COR-L47 (cell line): ENCODE results near the gene PPP1R3D.
"Not testable (repeated sequence)": the region's sequence is repeated elsewhere in the genome, so short reads cannot be mapped to it uniquely, and the experiment has no call there.

Source experiments
- DNase-seq: peaks from one replicate; lab custom pipeline; 2025; lab: John Stamatoyannopoulos, UW

The PPP1R3D gene

GRCh38 chr20:59920944-59921343, 19.2 kb downstream of the PPP1R3D start:
- DNase-seq: no peak

GRCh38 chr20:59912609-59913008, 27.5 kb downstream of the PPP1R3D start:
- no peak for DNase-seq

DNA sequence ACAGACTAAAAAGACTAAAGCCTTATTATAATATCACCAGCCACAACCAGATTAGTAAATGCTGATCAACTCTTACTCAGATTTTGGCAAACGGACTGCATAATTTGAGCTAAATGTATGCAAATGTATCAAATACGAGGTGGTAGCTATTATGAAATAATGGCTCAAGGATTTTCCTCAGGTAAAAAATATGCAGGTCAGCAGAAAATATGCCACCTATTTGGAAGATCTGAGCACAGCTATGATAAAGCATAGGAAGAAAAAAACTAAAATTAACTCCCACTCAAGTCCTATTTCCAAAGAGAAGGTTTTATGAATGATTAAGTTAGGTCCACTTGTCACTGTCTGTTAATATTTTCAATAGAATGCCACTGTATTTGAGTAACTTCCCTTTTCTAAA, 29.1 kb downstream of the PPP1R3D start:
- no peak for DNase-seq

DNA sequence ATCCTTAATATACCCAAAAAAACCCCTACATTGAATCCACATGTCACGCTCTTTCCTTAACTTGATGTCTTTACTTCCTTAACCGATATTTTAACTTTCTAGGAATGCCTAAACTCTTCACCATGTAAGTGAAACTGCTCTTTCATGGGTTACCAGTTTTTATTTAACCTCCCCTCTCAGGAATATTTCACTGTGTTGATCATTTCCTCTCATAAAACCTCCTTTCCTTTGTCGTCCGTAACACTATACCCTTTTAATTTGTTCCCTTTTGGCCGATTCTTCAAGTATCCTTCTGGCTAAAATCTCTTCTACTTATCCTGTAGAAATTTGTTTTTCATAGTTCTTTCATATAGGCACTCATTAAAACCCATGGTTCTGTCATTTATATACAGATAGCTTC, 31.2 kb downstream of the PPP1R3D start:
- no peak for DNase-seq

DNA sequence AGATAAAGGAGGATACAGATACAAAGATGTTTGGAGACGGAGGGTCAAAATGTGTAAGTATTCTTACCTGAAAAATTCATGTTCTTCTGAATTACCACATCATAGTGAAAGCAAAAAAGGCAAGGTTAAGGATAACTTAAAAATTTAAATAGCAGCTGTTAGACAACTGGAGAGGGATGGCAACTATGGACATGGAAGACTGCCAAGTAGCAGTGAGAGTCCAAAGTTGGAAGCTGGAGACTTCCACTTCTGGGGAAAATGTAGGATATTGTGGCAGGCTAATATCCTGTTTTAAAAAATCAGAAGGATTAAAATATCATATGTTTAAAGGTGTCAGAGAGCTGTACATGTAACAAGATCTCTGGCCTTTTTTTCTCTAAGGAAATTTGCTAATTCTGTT, 36.5 kb downstream of the PPP1R3D start:
- DNase-seq: no peak

- no peak for DNase-seq
Observed at GRCh38 chr20:59902470-59902869, 37.6 kb downstream of the PPP1R3D start.

GRCh38 chr20:59895908-59896307, 44.2 kb downstream of the PPP1R3D start:
- DNase-seq: no peak

- DNase-seq: no peak
Observed at GRCh38 chr20:59891581-59891980, 48.5 kb downstream of the PPP1R3D start.

- not testable (repeated sequence) for DNase-seq
Observed at GRCh38 chr20:59890035-59890434, 50.1 kb downstream of the PPP1R3D start.

DNA sequence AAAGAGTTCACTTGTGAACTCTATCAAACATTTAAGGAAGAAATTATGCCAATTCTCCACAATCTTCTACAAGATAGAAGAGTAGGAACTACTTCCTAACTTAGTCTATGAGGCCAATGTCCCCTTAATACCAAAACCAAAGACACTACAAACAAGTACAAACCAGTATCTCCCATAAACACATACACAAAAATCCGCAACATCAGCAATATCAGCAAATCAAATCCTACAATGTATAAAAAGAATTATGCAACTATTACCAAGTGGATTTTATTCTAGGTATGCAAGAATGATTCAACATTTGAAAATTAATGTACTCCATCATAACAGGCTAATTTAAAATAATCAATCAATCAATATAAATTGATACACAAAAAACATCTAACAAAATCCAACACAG, 52.1 kb downstream of the PPP1R3D start:
- no peak for DNase-seq
